NCI-H2196 treated with DMSO at 0.1 percent for 48 hours (cell line): ENCODE data around the gene RETREG1.
"Not testable (repeated sequence)": the region's sequence is repeated elsewhere in the genome, so short reads cannot be mapped to it uniquely, and the experiment has no call there.

ENCODE experiments used
- DNase-seq: peaks from one replicate; lab custom pipeline; 2025; ENCODE audit not compliant: unreplicated experiment; lab: John Stamatoyannopoulos, UW

The RETREG1 gene

GRCh38 chr5:16457853-16458252, 158.9 kb downstream of the RETREG1 start:
- no peak for DNase-seq

GRCh38 chr5:16457451-16457850, 159.3 kb downstream of the RETREG1 start:
- DNase-seq: no peak

- peak; percentile 18 for DNase-seq
Measured at GRCh38 chr5:16456103-16456832, 160.5 kb downstream of the RETREG1 start.

- DNase-seq: no peak
Measured at GRCh38 chr5:16455668-16456067, 161.1 kb downstream of the RETREG1 start.

- DNase-seq: no peak
Measured at GRCh38 chr5:16454686-16455085, 162.1 kb downstream of the RETREG1 start.

GRCh38 chr5:16453609-16454008, 163.2 kb downstream of the RETREG1 start:
- no peak for DNase-seq

- DNase-seq: no peak
Measured at GRCh38 chr5:16450163-16450562, 166.6 kb downstream of the RETREG1 start.

GRCh38 chr5:16446993-16447392, 169.8 kb downstream of the RETREG1 start:
- no peak for DNase-seq

- no peak for DNase-seq
Measured at GRCh38 chr5:16437977-16438376, 178.8 kb downstream of the RETREG1 start.

- not testable (repeated sequence) for DNase-seq
Measured at GRCh38 chr5:16436065-16436682, 180.6 kb downstream of the RETREG1 start.

- DNase-seq: no peak
Measured at GRCh38 chr5:16431490-16431889, 185.3 kb downstream of the RETREG1 start.

GRCh38 chr5:16430349-16431089, 186.3 kb downstream of the RETREG1 start:
- no peak for DNase-seq

- no peak for DNase-seq
Measured at GRCh38 chr5:16428359-16428758, 188.4 kb downstream of the RETREG1 start.

- DNase-seq: no peak
Measured at GRCh38 chr5:16427587-16427986, 189.2 kb downstream of the RETREG1 start.
